A549 treated with AZD2906 at 1 μM for 4 hours (cell line): ENCODE data around the gene CXCL14. TPM values are rescaled to one million over a fixed set of nuclear protein-coding genes. Genes with fewer than 3 reads are reported as not detected.

Experiments
- total RNA-seq: library from RNA; stranded (reverse); fragments of 200-300 nt; extraction: Qiagen RNA extraction; gene quantifications from 5 replicates; pipeline ENCODE4 v1.2.3, GENCODE V29; 2022

The CXCL14 gene
- 0.09 to 0.38 TPM (median 0.27 TPM) in 5 replicates for total RNA-seq

GRCh38 chr5:135578685-135579341 lies at the start of gene CXCL14:
Gene CXCL14 (minus strand): TSS chr5:135578991. CDS start chr5:135578778, 213 bp downstream.

GRCh38 chr5:135535820-135536801 lies 42.7 kb downstream of the CXCL14 start, which contains the start of gene NEUROG1:
Gene NEUROG1 (minus strand): TSS chr5:135535964. CDS start chr5:135535690, 274 bp downstream.

Other genes starting within 250 kb of the CXCL14 start
- 172 to 199 TPM (median 195 TPM) in 5 replicates for gene MACROH2A1, start 179.8 kb downstream of the CXCL14 start, total RNA-seq
- gene DCANP1, start 131.6 kb downstream of the CXCL14 start, total RNA-seq, result not detected in 5 replicates
- not detected in 5 replicates for gene TIFAB, start 126.6 kb downstream of the CXCL14 start, total RNA-seq
- not detected in 5 replicates for gene NEUROG1, start 43.0 kb downstream of the CXCL14 start, total RNA-seq